UCSD-AML1 (cell line): ENCODE measurements around the gene POLK.

Experiments
- DNase-seq: peaks from one replicate; lab custom pipeline; 2025; ENCODE audit not compliant: unreplicated experiment; lab: John Stamatoyannopoulos, UW

Gene POLK

DNA sequence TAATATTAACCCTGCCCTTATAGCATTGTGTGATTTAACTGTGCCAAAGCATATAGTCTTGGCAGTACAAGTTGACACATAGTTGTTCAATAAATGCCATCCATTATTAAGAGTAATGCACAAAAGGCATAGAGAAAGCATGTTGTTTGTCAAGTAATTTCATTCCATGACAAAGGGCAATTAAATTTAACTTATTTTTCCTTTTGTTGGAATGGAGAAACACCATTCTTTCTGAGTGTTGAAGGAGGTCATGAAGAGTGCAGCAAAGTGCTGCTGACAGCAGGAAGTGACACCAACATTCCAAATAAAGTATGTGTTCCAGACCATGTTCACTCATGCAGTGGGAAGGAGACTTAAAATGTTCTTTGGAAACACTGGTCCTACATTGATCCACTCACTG, 128.7 kb downstream of the POLK start:
- no peak for DNase-seq

DNA sequence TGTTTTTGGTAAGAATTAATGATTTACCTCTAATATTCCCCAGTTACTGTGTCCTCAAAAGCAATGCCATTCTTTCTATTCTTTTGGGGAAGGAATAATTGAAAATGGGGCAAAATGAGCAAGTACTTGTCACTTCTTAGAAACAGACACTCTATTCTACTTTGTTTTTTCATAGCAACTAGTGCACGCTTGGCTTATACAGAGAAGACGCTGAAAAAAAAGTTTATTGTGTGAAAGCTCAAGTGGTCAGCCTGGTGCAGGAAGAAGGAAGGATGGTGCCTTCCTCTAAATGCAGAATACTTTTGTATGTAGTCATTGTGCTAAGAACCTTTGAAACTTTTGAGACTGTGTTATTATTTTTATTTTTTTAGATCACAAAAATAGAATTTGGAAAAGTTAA, 129.1 kb downstream of the POLK start:
- DNase-seq = no peak

DNA sequence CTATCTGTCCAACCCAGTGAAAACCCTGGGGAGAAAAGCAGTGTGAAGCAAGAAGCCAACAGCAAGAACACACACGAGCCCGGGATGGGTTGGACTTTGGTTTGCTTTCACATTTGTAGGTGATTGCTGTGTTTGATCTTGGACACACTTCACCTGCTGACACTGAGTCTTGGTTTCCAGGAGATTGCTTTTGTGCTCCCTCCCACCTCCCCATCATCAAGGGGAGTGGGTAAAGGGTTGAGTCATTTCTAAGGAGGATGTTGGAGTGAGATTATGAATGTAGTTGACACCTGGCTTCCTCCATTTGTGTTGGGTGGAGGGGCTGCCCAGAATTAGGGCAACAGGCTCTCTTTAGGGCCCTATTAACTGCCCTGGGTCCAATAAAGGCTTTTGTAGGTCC, 137.0 kb downstream of the POLK start:
- no peak for DNase-seq
